Gastrocnemius medialis (tissue), 4 donors: Measurements from ENCODE around the gene APPBP2. TPM values are rescaled to one million over a fixed set of nuclear protein-coding genes. Genes with fewer than 3 reads are reported as not detected.

Source experiments
- ATAC-seq, 2 donors: fragments of 150-250 bp; one replicate each; pipeline ENCODE4 v1.9.1; 2016
- DNase-seq, 2 donors: peaks; one replicate each; pipeline ENCODE4 v3.0.0-alpha.2; 2019
- H3K27ac ChIP-seq, 4 donors: fragments of 200-600 bp; sonication (generic); 1 replicate in 1 of 4; 2 replicates in 3 of 4; pipeline ENCODE4 v1.5.1; 2016 to 2018; ENCODE audit warnings: mild to moderate bottlenecking in 2 of 4, moderate library complexity in 1 of 4
- H3K27me3 ChIP-seq, 3 donors: fragments of 200-600 bp; sonication (generic) in 2 of 3; 1 replicate in 1 of 3; 2 replicates in 2 of 3; pipeline versions ENCODE4 v1.5.1 to v1.6.0; 2016 to 2019; ENCODE audit warnings: mild to moderate bottlenecking in 1 of 3, moderate library complexity in 1 of 3
- H3K36me3 ChIP-seq, 2 donors: fragments of 200-600 bp; sonication (generic) in 1 of 2; one replicate each; pipeline ENCODE4 v1.5.1; 2017 to 2018
- H3K4me1 ChIP-seq, 2 donors: fragments of 200-600 bp; sonication (generic) in 1 of 2; one replicate each; pipeline ENCODE4 v1.5.1; 2016 to 2017; ENCODE audit warnings: mild to moderate bottlenecking in 2 of 2
- H3K4me3 ChIP-seq, 4 donors: fragments of 200-600 bp; sonication (generic) in 3 of 4; 1 replicate in 1 of 4; 2 replicates in 3 of 4; pipeline ENCODE4 v1.5.1; 2016 to 2019; ENCODE audit warnings: mild to moderate bottlenecking in 2 of 4
- H3K9me3 ChIP-seq, 3 donors: fragments of 200-600 bp; sonication (generic) in 2 of 3; 1 replicate in 1 of 3; 2 replicates in 2 of 3; pipeline ENCODE4 v1.5.1; 2016 to 2019
- POLR2A ChIP-seq, 2 donors: fragments of 450-650 bp; IDR thresholded peaks; one replicate each; pipeline ENCODE4 v1.6.1; 2017; ENCODE audit warnings: antibody characterized with exemption in 2 of 2, mild to moderate bottlenecking in 2 of 2, moderate library complexity in 2 of 2
- in situ Hi-C, 4 donors: fragments of 200-750 bp; cut with MboI; loops; one replicate each; pipeline versions ENCODE4 v1.15.0 to v1.8.0; 2017; ENCODE audit warnings: low sequenced_read_pairs in 4 of 4
- intact Hi-C: fragments of 100-400 bp; cut with DNase I; formaldehyde crosslinking; loops from one replicate; pipeline ENCODE4 v1.15.1; 2023; ENCODE audit warnings: low total_unique reads
- total RNA-seq, 4 donors: library from RNA; depleted of rRNA; stranded (reverse); fragments of >200 nt; gene quantifications; one replicate each; pipeline versions ENCODE4 v1.1.0 to v1.2.3, GENCODE V29; 2016
- TF ChIP-seq, protein P1 (sequence below), 5 experiments: fragments of 450-650 bp in 3 of 5; fragments of 200-600 bp in 2 of 5; sonication (generic) in 2 of 5; IDR thresholded peaks in 4 of 5; conservative IDR thresholded peaks in 1 of 5; 1 replicate in 4 of 5; 2 replicates in 1 of 5; pipeline ENCODE4 v1.5.1; 2016 to 2019; ENCODE audit warnings: antibody characterized with exemption in 5 of 5, mild to moderate bottlenecking in 3 of 5, moderate library complexity in 3 of 5

Gene APPBP2
- total RNA-seq, 4 donors from 2014 or later, result 14.2 to 21.8 (median 18.1) TPM

DNA sequence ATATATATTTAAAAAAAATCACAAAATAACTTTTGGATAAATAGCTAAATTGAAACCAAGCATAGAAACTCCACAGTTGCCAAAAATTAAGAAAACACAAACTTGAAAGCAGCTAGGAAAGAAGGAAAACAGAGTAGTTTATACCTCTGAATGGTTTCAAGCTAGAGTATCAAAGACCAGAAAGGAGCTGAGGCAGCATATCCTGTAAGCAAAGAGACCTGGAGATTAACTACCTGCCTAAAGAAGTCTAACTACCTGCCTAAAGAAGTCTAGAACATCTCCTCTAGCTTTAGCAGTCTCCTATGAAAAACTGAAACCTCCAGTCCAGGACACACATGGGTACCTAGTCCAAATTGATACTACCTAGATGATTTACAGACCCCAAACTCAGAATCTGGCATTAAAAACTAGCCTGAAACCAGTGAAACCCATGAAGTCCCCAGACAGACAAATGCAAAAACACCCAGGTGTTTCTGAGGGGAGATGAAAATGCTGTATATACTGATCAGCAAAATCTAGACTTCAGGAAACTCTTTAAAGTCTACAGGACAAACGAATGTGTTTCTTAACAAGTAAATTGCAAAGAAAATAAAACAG lies 17.6 kb downstream of the APPBP2 start:
- in situ Hi-C loops, result no loop called here
- H3K27ac ChIP-seq, result peak overlapping the region in 1 of 4 donors; percentile 35
- ATAC-seq, result no peak
- no peaks in the 10 kb centered on the region for H3K27me3 ChIP-seq
- no peaks in the 10 kb centered on the region for H3K36me3 ChIP-seq
- no peak overlapping the region for H3K4me3 ChIP-seq
- TF ChIP-seq, protein P1, sequence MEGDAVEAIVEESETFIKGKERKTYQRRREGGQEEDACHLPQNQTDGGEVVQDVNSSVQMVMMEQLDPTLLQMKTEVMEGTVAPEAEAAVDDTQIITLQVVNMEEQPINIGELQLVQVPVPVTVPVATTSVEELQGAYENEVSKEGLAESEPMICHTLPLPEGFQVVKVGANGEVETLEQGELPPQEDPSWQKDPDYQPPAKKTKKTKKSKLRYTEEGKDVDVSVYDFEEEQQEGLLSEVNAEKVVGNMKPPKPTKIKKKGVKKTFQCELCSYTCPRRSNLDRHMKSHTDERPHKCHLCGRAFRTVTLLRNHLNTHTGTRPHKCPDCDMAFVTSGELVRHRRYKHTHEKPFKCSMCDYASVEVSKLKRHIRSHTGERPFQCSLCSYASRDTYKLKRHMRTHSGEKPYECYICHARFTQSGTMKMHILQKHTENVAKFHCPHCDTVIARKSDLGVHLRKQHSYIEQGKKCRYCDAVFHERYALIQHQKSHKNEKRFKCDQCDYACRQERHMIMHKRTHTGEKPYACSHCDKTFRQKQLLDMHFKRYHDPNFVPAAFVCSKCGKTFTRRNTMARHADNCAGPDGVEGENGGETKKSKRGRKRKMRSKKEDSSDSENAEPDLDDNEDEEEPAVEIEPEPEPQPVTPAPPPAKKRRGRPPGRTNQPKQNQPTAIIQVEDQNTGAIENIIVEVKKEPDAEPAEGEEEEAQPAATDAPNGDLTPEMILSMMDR (IDR thresholded peaks at IDR 0.05 in 4 of 5, conservative IDR thresholded peaks at IDR 0.05 in 1 of 5), result no peak
- TF ChIP-seq POLR2A (IDR thresholded peaks at IDR 0.05), result no peak
- no peak for DNase-seq
- H3K4me1 ChIP-seq, result peaks cover 24 to 47% of the 10 kb centered on the region in 2 donors
- intact Hi-C loops, result no loop called here
- H3K9me3 ChIP-seq, result no peaks in the 10 kb centered on the region

DNA sequence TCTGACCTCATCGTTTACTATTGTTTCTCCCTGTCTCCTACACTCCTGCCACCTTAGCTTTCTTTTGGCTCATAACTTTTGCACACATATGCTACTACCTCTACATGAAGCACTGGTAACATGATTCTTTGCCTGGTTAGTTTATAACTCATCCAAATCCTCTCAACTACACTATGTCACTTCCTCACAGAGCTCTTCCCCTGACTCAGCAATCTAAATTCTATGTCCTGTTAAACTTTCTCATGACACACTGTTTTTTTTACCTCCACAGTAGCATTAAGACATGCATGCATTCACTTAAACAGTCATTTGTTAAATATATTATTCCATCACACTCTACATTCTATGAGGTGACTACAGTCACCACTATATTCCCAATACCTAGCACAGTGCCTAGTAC lies 19.7 kb downstream of the APPBP2 start:
- intact Hi-C loops (no loop called here), in situ Hi-C loops (no loop called here)
- Histone ChIP-seq H3K36me3 (no peaks in the 10 kb centered on the region), H3K27ac (peak overlapping the region in 3 of 4 donors; percentile 5 to 53 (median 25)), H3K9me3 (no peaks in the 10 kb centered on the region), H3K27me3 (no peaks in the 10 kb centered on the region), H3K4me3 (no peak overlapping the region), H3K4me1 (peaks cover 36 to 53% of the 10 kb centered on the region in 2 donors)
- TF ChIP-seq POLR2A (IDR thresholded peaks at IDR 0.05), result no peak
- TF ChIP-seq, protein P1 (IDR thresholded peaks at IDR 0.05 in 4 of 5, conservative IDR thresholded peaks at IDR 0.05 in 1 of 5), result no peak
- ATAC-seq (peak; percentile 47 to 80), DNase-seq (no peak)

DNA sequence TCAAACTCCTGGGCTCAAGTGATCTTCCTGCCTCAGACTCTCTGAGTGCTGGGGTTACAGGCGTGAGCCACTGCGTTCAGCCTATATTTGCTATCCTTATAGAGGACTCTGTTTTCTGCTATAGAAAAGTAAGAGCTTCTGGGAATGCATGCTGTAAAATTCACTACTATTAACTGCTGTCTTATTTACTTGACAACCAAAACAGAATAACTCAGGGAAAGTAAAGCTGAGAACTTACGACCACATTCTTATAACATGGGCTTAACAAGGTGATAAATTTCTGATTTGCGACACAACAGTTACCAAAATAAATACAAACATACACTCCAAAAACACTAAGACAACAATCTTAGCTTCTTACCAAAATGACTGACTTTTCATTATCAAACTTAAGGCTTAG lies 23.9 kb downstream of the APPBP2 start:
- no peak overlapping the region for H3K27ac ChIP-seq
- peaks cover 20 to 26% of the 10 kb centered on the region in 2 donors for H3K4me1 ChIP-seq
- intact Hi-C loops, result no loop called here
- H3K9me3 ChIP-seq, result no peaks in the 10 kb centered on the region
- in situ Hi-C loops, result no loop called here
- peaks cover 0 to 12% of the 10 kb centered on the region in 2 donors for H3K36me3 ChIP-seq
- no peak for TF ChIP-seq POLR2A (IDR thresholded peaks at IDR 0.05)
- TF ChIP-seq, protein P1 (IDR thresholded peaks at IDR 0.05 in 4 of 5, conservative IDR thresholded peaks at IDR 0.05 in 1 of 5), result no peak
- DNase-seq (no peak), ATAC-seq (no peak)
- no peak overlapping the region for H3K4me3 ChIP-seq
- H3K27me3 ChIP-seq, result no peaks in the 10 kb centered on the region

DNA sequence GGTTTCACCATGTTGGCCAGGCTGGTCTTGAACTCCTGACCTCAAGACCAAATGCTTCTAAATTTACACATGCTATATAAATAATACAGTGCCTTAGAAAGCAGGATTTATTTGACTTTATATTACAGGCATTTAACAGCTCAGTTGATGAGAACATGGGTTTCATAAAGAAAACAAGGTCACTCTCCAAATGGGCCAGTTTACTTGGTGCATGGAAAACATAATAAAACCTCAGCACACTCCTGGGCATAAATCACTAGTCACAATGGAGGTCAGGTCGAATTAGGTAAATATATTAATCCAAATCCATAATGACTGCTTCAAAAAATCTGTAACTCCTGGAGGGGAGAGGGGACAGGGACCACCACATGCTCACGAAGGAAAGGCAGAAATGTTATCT lies 24.5 kb downstream of the APPBP2 start:
- Histone ChIP-seq H3K27ac (no peak overlapping the region), H3K27me3 (no peaks in the 10 kb centered on the region), H3K4me1 (peaks cover 18 to 24% of the 10 kb centered on the region in 2 donors), H3K4me3 (no peak overlapping the region), H3K9me3 (no peaks in the 10 kb centered on the region), H3K36me3 (peaks cover 0 to 18% of the 10 kb centered on the region in 2 donors)
- ATAC-seq, result no peak
- TF ChIP-seq, protein P1 (IDR thresholded peaks at IDR 0.05 in 4 of 5, conservative IDR thresholded peaks at IDR 0.05 in 1 of 5), result no peak
- TF ChIP-seq POLR2A (IDR thresholded peaks at IDR 0.05), result no peak
- in situ Hi-C loops (no loop called here), intact Hi-C loops (no loop called here)
- DNase-seq, result no peak

DNA sequence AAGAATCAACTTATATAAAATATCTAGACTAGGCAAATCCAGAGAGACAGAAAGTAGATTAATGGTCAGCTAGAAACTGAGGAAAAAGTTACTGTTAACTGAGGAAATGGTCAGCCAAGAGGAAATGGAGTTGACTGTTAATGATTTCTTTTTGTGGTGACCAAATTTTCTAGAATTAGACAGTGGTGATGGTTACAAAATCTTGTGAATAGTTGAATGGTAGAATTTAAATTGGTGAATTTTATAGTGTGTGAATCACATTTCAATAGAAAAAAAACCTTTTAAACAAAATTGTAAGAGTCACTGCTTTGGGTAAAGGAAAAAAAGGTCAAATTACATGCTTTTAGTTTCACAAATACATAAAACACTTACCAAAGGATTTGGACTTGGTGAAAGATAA lies 30.0 kb downstream of the APPBP2 start:
- Histone ChIP-seq H3K4me1 (peaks cover 0 to 3% of the 10 kb centered on the region in 2 donors), H3K27me3 (no peaks in the 10 kb centered on the region), H3K27ac (no peak overlapping the region), H3K9me3 (no peaks in the 10 kb centered on the region), H3K36me3 (peaks cover 0 to 63% of the 10 kb centered on the region in 2 donors), H3K4me3 (no peak overlapping the region)
- in situ Hi-C loops (no loop called here), intact Hi-C loops (no loop called here)
- no peak for ATAC-seq
- TF ChIP-seq, protein P1 (IDR thresholded peaks at IDR 0.05 in 4 of 5, conservative IDR thresholded peaks at IDR 0.05 in 1 of 5), result no peak
- no peak for TF ChIP-seq POLR2A (IDR thresholded peaks at IDR 0.05)
- no peak for DNase-seq
